ENCODE measurements around the gene IGSF22. TPM values are rescaled to one million over a fixed set of nuclear protein-coding genes. Genes with fewer than 3 reads are reported as not detected.

IGSF22 gene
- total RNA-seq, result not detected

GRCh38 chr11:18726040-18726439, at the start of gene IGSF22:
Gene IGSF22 (minus strand): TSS chr11:18726188. CDS start chr11:18724236, 1,952 bp downstream.
- ATAC-seq (no peak), DNase-seq (ENCODE audit: low spot score) (no peak)
- no peaks in the 10 kb centered on the region for H3K27me3 Mint-ChIP-seq
- H3K27ac Mint-ChIP-seq, result no peak within 1 kb of the TSS
- no peaks in the 10 kb centered on the region for H3K36me3 Mint-ChIP-seq
- H3K9me3 Mint-ChIP-seq, result no peaks in the 10 kb centered on the region
- no peak within 1 kb of the TSS for H3K4me3 Mint-ChIP-seq
- peaks cover 3 to 11% of the 10 kb centered on the region in 2 donors for H3K4me1 Mint-ChIP-seq (ENCODE audit: low read depth in 2 of 2)

GRCh38 chr11:18774801-18775200, 48.8 kb upstream of the IGSF22 start:
- ATAC-seq (no peak), DNase-seq (ENCODE audit: low spot score) (no peak)
- Mint-ChIP-seq H3K36me3 (no peaks in the 10 kb centered on the region), H3K27ac (no peak overlapping the region), H3K9me3 (no peaks in the 10 kb centered on the region), H3K27me3 (peaks cover 5 to 16% of the 10 kb centered on the region in 2 donors), H3K4me3 (no peak overlapping the region), H3K4me1 (ENCODE audit: low read depth in 2 of 2) (peaks cover 13 to 26% of the 10 kb centered on the region in 2 donors)

- peaks cover 13 to 32% of the 10 kb centered on the region in 2 donors for H3K4me1 Mint-ChIP-seq (ENCODE audit: low read depth in 2 of 2)
- ATAC-seq (no peak), DNase-seq (ENCODE audit: low spot score) (no peak)
- H3K27ac Mint-ChIP-seq, result no peak overlapping the region
- no peaks in the 10 kb centered on the region for H3K9me3 Mint-ChIP-seq
- H3K4me3 Mint-ChIP-seq, result no peak overlapping the region
- H3K36me3 Mint-ChIP-seq, result no peaks in the 10 kb centered on the region
- H3K27me3 Mint-ChIP-seq, result peaks cover 5 to 16% of the 10 kb centered on the region in 2 donors
These were observed 47.7 kb upstream of the IGSF22 start for GRCh38 chr11:18773681-18774080.

GRCh38 chr11:18773104-18773503, 47.1 kb upstream of the IGSF22 start:
- ATAC-seq, result no peak
- no peaks in the 10 kb centered on the region for H3K36me3 Mint-ChIP-seq
- no peaks in the 10 kb centered on the region for H3K9me3 Mint-ChIP-seq
- no peak overlapping the region for H3K4me3 Mint-ChIP-seq
- H3K27me3 Mint-ChIP-seq, result peaks cover 7 to 16% of the 10 kb centered on the region in 2 donors
- H3K4me1 Mint-ChIP-seq (ENCODE audit: low read depth in 2 of 2), result peaks cover 12 to 31% of the 10 kb centered on the region in 2 donors
- H3K27ac Mint-ChIP-seq, result no peak overlapping the region
- DNase-seq (ENCODE audit: low spot score), result no peak

- H3K4me3 Mint-ChIP-seq, result no peak overlapping the region
- H3K9me3 Mint-ChIP-seq, result no peaks in the 10 kb centered on the region
- peaks cover 12 to 25% of the 10 kb centered on the region in 2 donors for H3K4me1 Mint-ChIP-seq (ENCODE audit: low read depth in 2 of 2)
- H3K36me3 Mint-ChIP-seq, result no peaks in the 10 kb centered on the region
- peaks cover 9 to 16% of the 10 kb centered on the region in 2 donors for H3K27me3 Mint-ChIP-seq
- ATAC-seq (no peak), DNase-seq (ENCODE audit: low spot score) (no peak)
- no peak overlapping the region for H3K27ac Mint-ChIP-seq
These were observed 46.2 kb upstream of the IGSF22 start for GRCh38 chr11:18772211-18772610.

GRCh38 chr11:18771266-18772035, 45.5 kb upstream of the IGSF22 start:
- ATAC-seq (no peak), DNase-seq (ENCODE audit: low spot score) (no peak)
- H3K36me3 Mint-ChIP-seq, result no peaks in the 10 kb centered on the region
- no peak overlapping the region for H3K4me3 Mint-ChIP-seq
- peaks cover 9 to 16% of the 10 kb centered on the region in 2 donors for H3K27me3 Mint-ChIP-seq
- H3K27ac Mint-ChIP-seq, result no peak overlapping the region
- no peaks in the 10 kb centered on the region for H3K9me3 Mint-ChIP-seq
- peaks cover 12 to 23% of the 10 kb centered on the region in 2 donors for H3K4me1 Mint-ChIP-seq (ENCODE audit: low read depth in 2 of 2)

- H3K4me3 Mint-ChIP-seq, result peak overlapping the region; percentile 26
- no peaks in the 10 kb centered on the region for H3K36me3 Mint-ChIP-seq
- no peaks in the 10 kb centered on the region for H3K9me3 Mint-ChIP-seq
- H3K27me3 Mint-ChIP-seq, result peaks cover 10 to 21% of the 10 kb centered on the region in 2 donors
- DNase-seq (ENCODE audit: low spot score) (no peak), ATAC-seq (no peak)
- peaks cover 12 to 19% of the 10 kb centered on the region in 2 donors for H3K4me1 Mint-ChIP-seq (ENCODE audit: low read depth in 2 of 2)
- H3K27ac Mint-ChIP-seq, result no peak overlapping the region
These were observed 44.6 kb upstream of the IGSF22 start for GRCh38 chr11:18770479-18771125.

DNA sequence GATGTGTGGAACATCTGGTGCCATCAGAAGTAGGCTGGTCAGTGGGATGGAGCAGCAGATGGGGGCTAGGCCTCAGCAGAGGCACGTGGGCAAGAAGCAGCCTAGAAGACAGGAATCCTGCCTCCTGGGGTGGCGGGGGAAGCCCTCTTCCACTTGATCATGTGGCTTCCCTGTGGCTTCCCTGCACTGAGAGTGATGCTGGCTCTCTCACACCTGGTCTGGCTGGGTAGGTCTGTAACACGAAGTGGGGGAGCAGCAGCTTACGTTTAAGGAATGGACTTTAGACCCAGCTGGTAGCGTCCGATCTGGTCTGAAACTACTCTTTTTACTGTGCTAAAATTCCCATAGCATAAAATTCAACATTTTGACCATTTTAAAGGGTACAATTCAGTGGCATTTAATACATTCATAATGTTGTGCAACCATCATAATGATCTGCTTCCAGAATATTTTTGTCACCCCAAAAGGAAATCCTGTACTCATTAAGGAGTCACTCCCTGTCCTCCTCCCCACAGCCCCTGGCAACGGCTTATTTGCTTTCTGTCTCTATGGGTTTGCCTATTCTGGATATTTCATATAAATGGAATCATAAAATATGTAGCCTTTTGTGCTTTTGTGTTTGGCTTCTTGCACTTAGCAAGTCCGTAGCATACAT, 43.9 kb upstream of the IGSF22 start:
- peak in 1 of 2 donors; percentile 19 for ATAC-seq
- H3K27me3 Mint-ChIP-seq, result peaks cover 15 to 27% of the 10 kb centered on the region in 2 donors
- no peaks in the 10 kb centered on the region for H3K9me3 Mint-ChIP-seq
- no peaks in the 10 kb centered on the region for H3K36me3 Mint-ChIP-seq
- H3K27ac Mint-ChIP-seq, result no peak overlapping the region
- DNase-seq (ENCODE audit: low spot score), result no peak
- peaks cover 12 to 19% of the 10 kb centered on the region in 2 donors for H3K4me1 Mint-ChIP-seq (ENCODE audit: low read depth in 2 of 2)
- H3K4me3 Mint-ChIP-seq, result peak overlapping the region; percentile 38

DNA sequence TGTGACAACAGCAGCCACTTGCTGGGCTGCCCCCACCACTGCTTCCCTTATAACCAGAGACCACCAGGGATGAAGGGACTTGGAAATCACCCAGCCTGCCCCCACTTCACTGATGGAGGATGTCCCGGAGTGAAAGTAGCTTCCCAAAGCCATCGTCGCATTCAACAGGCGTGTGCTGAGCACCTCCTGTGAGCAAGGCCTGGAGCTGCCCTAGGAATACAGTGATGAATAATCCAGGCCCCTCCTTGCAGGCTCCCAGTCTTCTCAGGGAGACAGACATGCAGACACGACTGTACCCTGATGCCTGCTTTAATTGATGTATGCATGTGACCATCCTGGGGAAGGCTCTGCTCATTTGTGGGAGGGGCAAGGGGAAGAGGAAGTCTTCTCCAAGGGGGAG, 43.0 kb upstream of the IGSF22 start:
- peaks cover 18 to 27% of the 10 kb centered on the region in 2 donors for H3K27me3 Mint-ChIP-seq
- no peak for DNase-seq (ENCODE audit: low spot score)
- peaks cover 15 to 24% of the 10 kb centered on the region in 2 donors for H3K4me1 Mint-ChIP-seq (ENCODE audit: low read depth in 2 of 2)
- no peaks in the 10 kb centered on the region for H3K36me3 Mint-ChIP-seq
- peak overlapping the region; percentile 73 for H3K4me3 Mint-ChIP-seq
- ATAC-seq, result peak in 1 of 2 donors; percentile 4
- no peaks in the 10 kb centered on the region for H3K9me3 Mint-ChIP-seq
- H3K27ac Mint-ChIP-seq, result peak overlapping the region; percentile 5 to 40

GRCh38 chr11:18768472-18768901, 42.5 kb upstream of the IGSF22 start:
- Mint-ChIP-seq H3K4me1 (ENCODE audit: low read depth in 2 of 2) (peaks cover 18 to 28% of the 10 kb centered on the region in 2 donors), H3K4me3 (peak overlapping the region; percentile 73), H3K27me3 (peaks cover 18 to 27% of the 10 kb centered on the region in 2 donors), H3K9me3 (no peaks in the 10 kb centered on the region), H3K27ac (peak overlapping the region; percentile 5 to 40), H3K36me3 (no peaks in the 10 kb centered on the region)
- ATAC-seq (peak; percentile 79 to 89), DNase-seq (ENCODE audit: low spot score) (no peak)

- H3K4me1 Mint-ChIP-seq (ENCODE audit: low read depth in 2 of 2), result peaks cover 14 to 28% of the 10 kb centered on the region in 2 donors
- no peak for ATAC-seq
- H3K27ac Mint-ChIP-seq, result no peak overlapping the region
- H3K4me3 Mint-ChIP-seq, result no peak overlapping the region
- no peak for DNase-seq (ENCODE audit: low spot score)
- peaks cover 11 to 13% of the 10 kb centered on the region in 2 donors for H3K27me3 Mint-ChIP-seq
- H3K9me3 Mint-ChIP-seq, result no peaks in the 10 kb centered on the region
- no peaks in the 10 kb centered on the region for H3K36me3 Mint-ChIP-seq
These were observed 40.0 kb upstream of the IGSF22 start for GRCh38 chr11:18766015-18766414.

GRCh38 chr11:18765554-18765953, 39.6 kb upstream of the IGSF22 start:
- Mint-ChIP-seq H3K27me3 (peaks cover 11 to 13% of the 10 kb centered on the region in 2 donors), H3K36me3 (no peaks in the 10 kb centered on the region), H3K4me3 (no peak overlapping the region), H3K27ac (no peak overlapping the region), H3K9me3 (no peaks in the 10 kb centered on the region), H3K4me1 (ENCODE audit: low read depth in 2 of 2) (peaks cover 14 to 28% of the 10 kb centered on the region in 2 donors)
- ATAC-seq (no peak), DNase-seq (ENCODE audit: low spot score) (no peak)

- H3K27me3 Mint-ChIP-seq, result peaks cover 13 to 21% of the 10 kb centered on the region in 2 donors
- H3K4me1 Mint-ChIP-seq (ENCODE audit: low read depth in 2 of 2), result peaks cover 6 to 10% of the 10 kb centered on the region in 2 donors
- ATAC-seq, result no peak
- H3K9me3 Mint-ChIP-seq, result no peaks in the 10 kb centered on the region
- no peaks in the 10 kb centered on the region for H3K36me3 Mint-ChIP-seq
- H3K4me3 Mint-ChIP-seq, result no peak overlapping the region
- H3K27ac Mint-ChIP-seq, result no peak overlapping the region
- DNase-seq (ENCODE audit: low spot score), result no peak
These were observed 35.8 kb upstream of the IGSF22 start for GRCh38 chr11:18761741-18762140.

GRCh38 chr11:18761144-18761543, 35.2 kb upstream of the IGSF22 start:
- Mint-ChIP-seq H3K27me3 (peaks cover 13 to 21% of the 10 kb centered on the region in 2 donors), H3K9me3 (no peaks in the 10 kb centered on the region), H3K4me1 (ENCODE audit: low read depth in 2 of 2) (peaks cover 6 to 10% of the 10 kb centered on the region in 2 donors), H3K36me3 (no peaks in the 10 kb centered on the region), H3K4me3 (no peak overlapping the region), H3K27ac (no peak overlapping the region)
- DNase-seq (ENCODE audit: low spot score) (no peak), ATAC-seq (no peak)

All from natural killer cell treated with Interleukin-12 subunit alpha and Interleukin-12 subunit beta and Interleukin-15 and Interleukin-18, amount 100 ng/mL, for 72 hours (primary cell).